K562 (cell line): Measurements from ENCODE around the gene CHRNG. TPM values are rescaled to one million over a fixed set of nuclear protein-coding genes. Genes with fewer than 3 reads are reported as not detected.

Experiments used
- ATAC-seq: fragments of 200-7000 bp; cut with Tn5 transposase; 3 replicates; pipeline ENCODE4 v1.9.1; 2020; ENCODE audit warnings: moderate library complexity
- BruUV-seq: library from RNA; stranded (reverse); fragments of 400-500 nt; replicated peaks from 2 replicates; lab custom pipeline; 2021; lab: Mats Ljungman, UMichigan
- CTCF ChIA-PET: fragments of 300-600 bp; formaldehyde crosslinking; extraction: SDS; loops from one replicate; lab custom pipeline; 2021; ENCODE audit warnings: low intra/inter-chr PET ratio; lab: Yijun Ruan, JAX
- POLR2A ChIA-PET: fragments of 300-600, 350-650 bp; sonication (Branson Sonifier 250); formaldehyde crosslinking; extraction: SDS; loops from one replicate; lab custom pipeline; 2021; ENCODE audit warnings: antibody characterized with exemption, inconsistent platforms; lab: Yijun Ruan, JAX
- DNase-seq, 4 experiments: peaks; one replicate each; pipeline versions ENCODE4 v3.0.0 to v3.0.0-alpha.2; 2011 to 2018; ENCODE audit warnings: low spot score in 3 of 4, mixed read lengths in 3 of 4; ENCODE audit errors: extremely low read depth in 1 of 4
- FAIRE-seq: peaks from 2 replicates; lab custom pipeline; 2011; peaks lifted over from hg19 to GRCh38; lab: Jason Lieb, UNC
- H2AFZ ChIP-seq: 2 replicates; pipeline ENCODE4 v1.6.0; 2011; ENCODE audit warnings: low read depth, low read length, control low read depth, inconsistent platforms
- H3K27ac ChIP-seq: fragments of 200-600 bp; 3 replicates; pipeline ENCODE4 v1.8.0; 2011; ENCODE audit warnings: low read depth, mild to moderate bottlenecking, control low read depth, inconsistent platforms, low read length, moderate library complexity, mixed read lengths; ENCODE audit errors: extremely low read depth
- H3K27me3 ChIP-seq, 2 experiments: fragments of 300-600 bp in 1 of 2; 2 replicates in 1 of 2; 3 replicates in 1 of 2; pipeline versions ENCODE4 v1.6.0 to v1.8.0; 2011; ENCODE audit warnings: inconsistent platforms in 2 of 2, low read length in 2 of 2, mild to moderate bottlenecking in 1 of 2, mixed read lengths in 1 of 2, moderate library complexity in 1 of 2; ENCODE audit not compliant: control insufficient read depth in 2 of 2, insufficient read depth in 2 of 2
- H3K36me3 ChIP-seq: fragments of 300-600 bp; 3 replicates; pipeline ENCODE4 v1.8.0; 2011; ENCODE audit warnings: mild to moderate bottlenecking, low read length, inconsistent platforms; ENCODE audit not compliant: control insufficient read depth, insufficient read depth
- H3K4me1 ChIP-seq, 2 experiments: fragments of 200-600 bp in 1 of 2; replicated peaks in 1 of 2; 2 replicates in 1 of 2; 3 replicates in 1 of 2; pipeline versions ENCODE4 v1.5.1 to v1.8.0; 2011; ENCODE audit warnings: inconsistent platforms in 2 of 2, low read length in 2 of 2, mild to moderate bottlenecking in 1 of 2, mixed read lengths in 1 of 2, moderate library complexity in 1 of 2; ENCODE audit not compliant: control insufficient read depth in 2 of 2, insufficient read depth in 2 of 2
- H3K4me2 ChIP-seq: 2 replicates; pipeline ENCODE4 v1.6.1; 2011; ENCODE audit warnings: low read length, control low read depth, inconsistent platforms, mixed read lengths; ENCODE audit not compliant: insufficient read depth
- H3K4me3 ChIP-seq: fragments of 200-600 bp; sonication (generic), shearing (Covaris generic); 2 replicates; pipeline ENCODE4 v1.5.1; 2016; ENCODE audit warnings: control low read depth, inconsistent platforms
- H3K79me2 ChIP-seq: fragments of 200-600 bp; 3 replicates; pipeline ENCODE4 v1.8.0; 2011; ENCODE audit warnings: low read length, inconsistent platforms; ENCODE audit not compliant: control insufficient read depth, insufficient read depth
- H3K9ac ChIP-seq, 2 experiments: 2 replicates each; pipeline versions ENCODE4 v1.6.0 to v1.6.1; 2011; ENCODE audit warnings: low read depth in 2 of 2, low read length in 2 of 2, control low read depth in 1 of 2, inconsistent platforms in 1 of 2, mild to moderate bottlenecking in 1 of 2, mixed read lengths in 1 of 2; ENCODE audit not compliant: insufficient read depth in 1 of 2
- H3K9me1 ChIP-seq: one replicate; pipeline ENCODE4 v1.6.0; 2011; ENCODE audit warnings: inconsistent platforms, mild to moderate bottlenecking, low read length, moderate library complexity; ENCODE audit not compliant: control insufficient read depth, insufficient read depth
- H3K9me3 ChIP-seq: replicated peaks from 2 replicates; pipeline ENCODE4 v1.5.1; 2011; ENCODE audit warnings: low read depth, low read length, inconsistent platforms; ENCODE audit not compliant: control insufficient read depth, insufficient read depth
- H4K20me1 ChIP-seq: replicated peaks from 2 replicates; pipeline ENCODE4 v1.6.1; 2011; ENCODE audit warnings: low read length, inconsistent platforms, mixed read lengths; ENCODE audit not compliant: control insufficient read depth, insufficient read depth
- BACH1 ChIP-seq: fragments of 200-800 bp; sonication (Bioruptor generic); IDR thresholded peaks from 2 replicates; pipeline ENCODE4 v1.6.1; 2016; ENCODE audit warnings: missing genetic modification characterization, missing compliant biosample characterization
- BMI1 ChIP-seq: fragments of 150-350 bp; IDR thresholded peaks from 2 replicates; pipeline ENCODE4 v1.6.1; 2014; ENCODE audit warnings: low read length
- CBX5 ChIP-seq: IDR thresholded peaks from 2 replicates; pipeline ENCODE4 v1.6.1; 2014; ENCODE audit warnings: low read depth, borderline replicate concordance
- CHD1 ChIP-seq: fragments of 200-600 bp; sonication (generic); IDR thresholded peaks from one replicate; pipeline ENCODE4 v1.6.1; 2012; ENCODE audit warnings: mild to moderate bottlenecking, moderate library complexity, low read length, inconsistent platforms
- HNRNPH1 ChIP-seq: fragments of 200-400 bp; formaldehyde crosslinking; optimal IDR thresholded peaks from 2 replicates; pipeline ENCODE3; 2017; ENCODE audit warnings: low read depth, mild to moderate bottlenecking, low read length, moderate library complexity
- MED1 ChIP-seq: sonication (generic); formaldehyde crosslinking; IDR thresholded peaks from 2 replicates; pipeline ENCODE4 v1.8.1; 2023; ENCODE audit warnings: missing genetic modification reagents, borderline replicate concordance
- MTA1 ChIP-seq: fragments of 450-650 bp; IDR thresholded peaks from 2 replicates; pipeline ENCODE4 v1.6.1; 2017; ENCODE audit warnings: borderline replicate concordance
- NUFIP1 ChIP-seq: fragments of 450-650 bp; IDR thresholded peaks from 2 replicates; pipeline ENCODE4 v1.6.1; 2018; ENCODE audit not compliant: partially characterized antibody
- SOX6 ChIP-seq: fragments of 450-650 bp; IDR thresholded peaks from 2 replicates; pipeline ENCODE4 v1.6.1; 2014; ENCODE audit warnings: mild to moderate bottlenecking
- TARDBP ChIP-seq: fragments of 450-650 bp; IDR thresholded peaks from 2 replicates; pipeline ENCODE4 v1.6.1; 2016
- ZNF143 ChIP-seq: sonication (generic); formaldehyde crosslinking; IDR thresholded peaks from 2 replicates; pipeline ENCODE4 v1.9.0; 2022; ENCODE audit warnings: mild to moderate bottlenecking, missing genetic modification reagents
- ZNF586 ChIP-seq: fragments of 450-650 bp; formaldehyde crosslinking; conservative IDR thresholded peaks from 2 replicates; pipeline ENCODE4 v1.4.0; 2020; ENCODE audit warnings: mild to moderate bottlenecking, moderate library complexity
- ZNF785 ChIP-seq: fragments of 250-450 bp; sonication (Bioruptor Pico); IDR thresholded peaks from 2 replicates; pipeline ENCODE4 v1.4.0; 2020; ENCODE audit warnings: mild to moderate bottlenecking
- WGBS: fragments of 100-300 bp; shearing (Covaris generic); methylation state at CpG from one replicate; pipeline ENCODE4 v1.1.6; 2016; ENCODE audit warnings: low coverage, mixed read lengths; ENCODE audit not compliant: insufficient coverage; ENCODE audit errors: missing lambda C conversion rate; 5-methylcytosine and 5-hydroxymethylcytosine counted together
- in situ Hi-C: fragments of 300-500 bp; cut with MboI; formaldehyde crosslinking; loops from 4 replicates; pipeline ENCODE4 v1.15.0; 2018; ENCODE audit warnings: inconsistent platforms, mixed read lengths
- intact Hi-C: fragments of 100-400 bp; cut with micrococcal nuclease; formaldehyde crosslinking; loops from 2 replicates; pipeline ENCODE4 v1.14.2; 2022
- polyA plus RNA-seq, 8 experiments: library from polyadenylated mRNA; depleted of rRNA in 4 of 8; stranded (reverse) in 5 of 8; unstranded in 3 of 8; fragments of >200 nt; fragmentation: Nextera tagmentation in 2 of 8; fragmentation: Illumina TruSeq in 1 of 8; extraction: Ambion mirVana in 2 of 8; extraction: Trizol in 1 of 8; gene quantifications; 2 replicates each; pipeline versions ENCODE4 v1.2.1 to v1.2.3, GENCODE V29; 2011 to 2014; ENCODE audit warnings: inconsistent platforms in 1 of 8, missing spikeins in 1 of 8
- total RNA-seq, 7 experiments: library from RNA; depleted of rRNA in 6 of 7; stranded (reverse); fragments of >200 nt in 6 of 7; fragmentation: Illumina TruSeq in 2 of 7; extraction: Trizol in 2 of 7; gene quantifications; 2 replicates each; pipeline versions ENCODE4 v1.2.1 to v1.2.3, GENCODE V29; 2011 to 2021; ENCODE audit warnings: low replicate concordance in 1 of 7
- TF ChIP-seq, protein P1 (sequence below): sonication (generic); formaldehyde crosslinking; IDR thresholded peaks from 2 replicates; pipeline ENCODE4 v1.8.1; 2022; ENCODE audit warnings: missing genetic modification reagents
- TF ChIP-seq, protein P2 (sequence below): sonication (generic); formaldehyde crosslinking; IDR thresholded peaks from 2 replicates; pipeline ENCODE4 v1.8.0; 2022; ENCODE audit warnings: mild to moderate bottlenecking, missing genetic modification reagents
- TF ChIP-seq, protein P3 (sequence below): fragments of 250-450 bp; sonication (Bioruptor Pico); IDR thresholded peaks from 2 replicates; pipeline ENCODE4 v1.5.0; 2021; ENCODE audit warnings: mild to moderate bottlenecking, moderate library complexity

The CHRNG gene
- total and polyA plus RNA-seq, 9 of the 15 experiments (the other 6 are each of a cell fraction or from before 2014, with no cell fraction given) = not detected

DNA sequence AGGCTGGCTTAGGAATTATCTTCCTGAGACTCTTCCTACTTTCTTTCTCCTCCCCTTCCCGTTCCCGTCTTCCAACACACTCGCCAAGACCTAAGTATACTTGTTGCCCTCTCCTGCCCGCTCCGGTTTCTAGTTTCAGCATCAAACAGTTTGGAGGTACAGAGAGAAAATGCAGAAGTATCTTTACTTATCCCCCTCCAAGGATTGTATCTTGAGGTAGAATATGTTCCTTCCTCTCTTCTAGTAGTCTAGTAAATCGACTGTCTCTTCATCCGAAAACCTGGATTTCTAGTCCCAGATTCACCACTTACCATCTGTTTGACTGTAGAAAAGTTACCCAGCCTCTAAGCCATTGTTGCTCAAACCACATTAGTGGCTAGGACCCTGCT is 11.8 kb downstream of the CHRNG start:
- ATAC-seq (no peak), FAIRE-seq (no peak), DNase-seq (no peak)
- POLR2A ChIA-PET = interaction anchor here (1.0 to 1.4 kb wide), 5 partner anchors 9 to 12 kb away, joined by 3 to 9 read pairs (median 3); no protein-coding TSS in a partner anchor
- peaks cover 4 to 6% of the 10 kb centered on the region in 2 experiments; a peak in 2 of 5 replicates for H3K4me1 ChIP-seq
- in situ Hi-C loops (no loop called here), intact Hi-C loops (no loop called here)
- H3K4me3 ChIP-seq = peak overlapping the region; percentile 59
- H3K9ac ChIP-seq = peak overlapping the region; percentile 86 to 98
- WGBS = 0% methylated on average over 7 of the region's 7 CpGs
- H3K27ac ChIP-seq = peak overlapping the region; percentile 81
- H3K9me3 ChIP-seq = no peaks in the 10 kb centered on the region; the same call in 1 of the 2 replicates
- CTCF ChIA-PET = no interaction called here
- peaks cover 37% of the 10 kb centered on the region; the same call in 2 of the 3 replicates for H3K36me3 ChIP-seq
- H2AFZ ChIP-seq = peak overlapping the region; percentile 79
- peak overlapping the region; percentile 96 for H3K4me2 ChIP-seq
- no peaks in the 10 kb centered on the region for H3K27me3 ChIP-seq
- TF ChIP-seq, protein P1, sequence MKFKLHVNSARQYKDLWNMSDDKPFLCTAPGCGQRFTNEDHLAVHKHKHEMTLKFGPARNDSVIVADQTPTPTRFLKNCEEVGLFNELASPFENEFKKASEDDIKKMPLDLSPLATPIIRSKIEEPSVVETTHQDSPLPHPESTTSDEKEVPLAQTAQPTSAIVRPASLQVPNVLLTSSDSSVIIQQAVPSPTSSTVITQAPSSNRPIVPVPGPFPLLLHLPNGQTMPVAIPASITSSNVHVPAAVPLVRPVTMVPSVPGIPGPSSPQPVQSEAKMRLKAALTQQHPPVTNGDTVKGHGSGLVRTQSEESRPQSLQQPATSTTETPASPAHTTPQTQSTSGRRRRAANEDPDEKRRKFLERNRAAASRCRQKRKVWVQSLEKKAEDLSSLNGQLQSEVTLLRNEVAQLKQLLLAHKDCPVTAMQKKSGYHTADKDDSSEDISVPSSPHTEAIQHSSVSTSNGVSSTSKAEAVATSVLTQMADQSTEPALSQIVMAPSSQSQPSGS (CRISPR knock-in tag) = peak; percentile 9; the same call in 1 of the 2 replicates
- TF ChIP-seq MED1 (CRISPR knock-in tag) = no peak
- TF ChIP-seq BMI1 = no peak
- TF ChIP-seq ZNF143 (CRISPR knock-in tag) = no peak
- TF ChIP-seq MTA1 = peak; percentile 3; the same call in 1 of the 2 replicates
- TF ChIP-seq ZNF586 = no peak
- no peak for TF ChIP-seq HNRNPH1
- TF ChIP-seq NUFIP1 = no peak
- no peak for TF ChIP-seq ZNF785 (CRISPR knock-in tag)
- no peak for TF ChIP-seq TARDBP
- TF ChIP-seq CBX5 = no peak
- TF ChIP-seq, protein P2, sequence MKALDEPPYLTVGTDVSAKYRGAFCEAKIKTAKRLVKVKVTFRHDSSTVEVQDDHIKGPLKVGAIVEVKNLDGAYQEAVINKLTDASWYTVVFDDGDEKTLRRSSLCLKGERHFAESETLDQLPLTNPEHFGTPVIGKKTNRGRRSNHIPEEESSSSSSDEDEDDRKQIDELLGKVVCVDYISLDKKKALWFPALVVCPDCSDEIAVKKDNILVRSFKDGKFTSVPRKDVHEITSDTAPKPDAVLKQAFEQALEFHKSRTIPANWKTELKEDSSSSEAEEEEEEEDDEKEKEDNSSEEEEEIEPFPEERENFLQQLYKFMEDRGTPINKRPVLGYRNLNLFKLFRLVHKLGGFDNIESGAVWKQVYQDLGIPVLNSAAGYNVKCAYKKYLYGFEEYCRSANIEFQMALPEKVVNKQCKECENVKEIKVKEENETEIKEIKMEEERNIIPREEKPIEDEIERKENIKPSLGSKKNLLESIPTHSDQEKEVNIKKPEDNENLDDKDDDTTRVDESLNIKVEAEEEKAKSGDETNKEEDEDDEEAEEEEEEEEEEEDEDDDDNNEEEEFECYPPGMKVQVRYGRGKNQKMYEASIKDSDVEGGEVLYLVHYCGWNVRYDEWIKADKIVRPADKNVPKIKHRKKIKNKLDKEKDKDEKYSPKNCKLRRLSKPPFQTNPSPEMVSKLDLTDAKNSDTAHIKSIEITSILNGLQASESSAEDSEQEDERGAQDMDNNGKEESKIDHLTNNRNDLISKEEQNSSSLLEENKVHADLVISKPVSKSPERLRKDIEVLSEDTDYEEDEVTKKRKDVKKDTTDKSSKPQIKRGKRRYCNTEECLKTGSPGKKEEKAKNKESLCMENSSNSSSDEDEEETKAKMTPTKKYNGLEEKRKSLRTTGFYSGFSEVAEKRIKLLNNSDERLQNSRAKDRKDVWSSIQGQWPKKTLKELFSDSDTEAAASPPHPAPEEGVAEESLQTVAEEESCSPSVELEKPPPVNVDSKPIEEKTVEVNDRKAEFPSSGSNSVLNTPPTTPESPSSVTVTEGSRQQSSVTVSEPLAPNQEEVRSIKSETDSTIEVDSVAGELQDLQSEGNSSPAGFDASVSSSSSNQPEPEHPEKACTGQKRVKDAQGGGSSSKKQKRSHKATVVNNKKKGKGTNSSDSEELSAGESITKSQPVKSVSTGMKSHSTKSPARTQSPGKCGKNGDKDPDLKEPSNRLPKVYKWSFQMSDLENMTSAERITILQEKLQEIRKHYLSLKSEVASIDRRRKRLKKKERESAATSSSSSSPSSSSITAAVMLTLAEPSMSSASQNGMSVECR (CRISPR knock-in tag) = no peak
- TF ChIP-seq BACH1 (tag) = no peak
- TF ChIP-seq, protein P3, sequence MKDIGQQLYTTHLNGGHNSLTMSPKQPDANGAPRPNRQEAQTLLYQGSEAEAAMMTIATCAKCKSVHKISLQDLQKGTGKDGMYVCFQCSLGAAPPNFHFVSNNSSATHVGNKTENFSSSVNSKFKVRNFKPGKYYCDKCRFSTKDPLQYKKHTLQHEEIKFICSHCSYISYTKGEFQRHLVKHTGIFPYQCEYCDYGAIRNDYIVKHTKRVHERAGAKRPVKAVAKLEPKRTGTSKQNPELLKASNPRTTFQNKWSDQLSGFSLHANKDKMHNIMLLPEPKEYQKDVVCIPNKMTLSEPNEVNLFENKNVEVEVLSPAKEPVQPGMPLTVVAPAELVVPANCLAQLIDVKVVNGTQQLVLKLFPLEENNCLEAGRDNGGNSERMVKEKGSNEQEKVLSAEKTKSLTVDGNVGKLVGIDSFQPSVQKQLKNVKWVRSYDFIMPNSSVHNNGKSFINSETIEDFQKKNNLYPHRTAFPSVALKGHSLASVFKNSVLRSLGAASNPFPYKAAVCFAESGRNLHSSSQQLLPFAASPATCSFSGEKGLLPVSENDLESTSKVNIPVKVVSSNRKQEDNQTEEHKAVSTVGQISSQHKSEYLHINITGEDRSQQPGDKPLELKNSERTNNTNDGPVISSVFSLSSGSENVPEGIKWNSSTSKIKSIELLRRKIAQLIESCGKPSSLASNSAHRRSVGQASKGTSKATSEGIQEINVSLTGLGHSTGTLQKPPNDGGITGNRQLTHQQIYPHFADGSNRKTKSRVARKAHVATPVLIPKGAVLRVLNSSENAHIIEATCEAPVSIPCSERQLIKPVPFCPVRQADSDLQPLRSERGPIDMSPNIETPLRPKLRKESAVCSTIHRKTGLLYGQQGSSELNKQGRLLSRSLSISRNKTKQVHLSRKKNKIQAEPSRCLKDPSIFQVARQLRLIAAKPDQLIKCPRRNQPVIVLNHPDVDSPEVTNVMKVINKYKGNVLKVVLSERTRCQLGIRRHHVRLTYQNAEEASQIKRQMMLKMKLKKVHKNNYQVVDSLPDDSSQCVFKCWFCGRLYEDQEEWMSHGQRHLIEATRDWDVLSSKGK = no peak
- TF ChIP-seq SOX6 = no peak
- TF ChIP-seq CHD1 = no peak
- TF ChIP-seq, all 486 proteins: peak for 2
- Histone ChIP-seq H3K79me2 (peaks cover 72% of the 10 kb centered on the region), H3K9me1 (no peaks in the 10 kb centered on the region), H4K20me1 (no peaks in the 10 kb centered on the region)
- BruUV-seq = no TSS peak
